Measurements from ENCODE around the gene SCN1B.

SCN1B gene

DNA sequence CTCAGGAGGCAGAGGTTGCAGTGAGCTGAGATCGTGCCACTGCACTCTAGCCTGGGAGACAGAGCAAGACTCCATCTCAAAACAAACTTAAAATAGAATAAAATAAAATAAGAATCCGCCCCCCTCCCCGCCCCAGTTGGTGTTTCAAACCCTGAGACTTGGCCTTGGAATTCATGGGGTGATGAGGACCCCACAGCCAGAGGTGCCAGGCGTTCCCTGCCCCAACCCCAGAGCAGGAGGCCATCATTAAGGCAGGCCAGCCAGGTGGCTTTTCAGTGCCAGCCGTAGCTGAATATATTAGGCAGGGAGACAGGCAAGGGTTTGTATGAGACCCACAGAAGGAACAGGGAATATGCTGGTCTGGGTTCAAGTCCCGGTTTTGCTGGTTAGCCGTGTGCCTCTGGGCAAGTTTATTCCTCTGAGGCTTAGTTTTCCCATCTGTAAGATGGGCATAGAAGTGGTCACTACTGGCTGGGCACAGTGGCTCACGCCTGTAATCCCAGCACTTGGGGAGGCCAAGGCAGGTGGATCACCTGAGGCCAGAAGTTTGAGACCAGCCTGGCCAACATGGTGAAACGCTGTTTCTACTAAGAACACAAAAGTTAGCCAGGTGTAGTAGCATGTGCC lies 23.5 kb downstream of the SCN1B start:
- no peak for DNase-seq (ENCODE audit: low read depth)

DNA sequence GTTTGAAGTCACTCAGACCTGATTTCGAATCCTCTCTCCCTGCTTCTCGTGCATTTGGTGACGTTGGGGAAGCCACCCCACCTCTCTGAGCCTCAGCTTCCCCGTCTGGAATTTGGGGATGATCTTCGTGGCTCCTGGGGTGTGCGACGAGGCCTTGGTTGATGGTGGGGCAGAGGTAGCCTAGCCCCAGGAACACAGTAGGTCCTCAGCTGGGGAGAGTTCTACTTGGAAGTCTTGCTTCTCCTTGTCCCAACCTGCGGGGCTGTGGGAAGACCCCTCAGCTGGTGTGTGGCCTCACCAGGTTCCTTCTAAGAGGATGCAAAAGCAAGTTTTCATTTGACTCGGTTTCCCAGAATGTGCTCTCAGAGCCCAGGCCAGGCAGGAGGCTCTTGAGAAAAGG lies 24.4 kb downstream of the SCN1B start:
- no peak for DNase-seq (ENCODE audit: low read depth)

DNA sequence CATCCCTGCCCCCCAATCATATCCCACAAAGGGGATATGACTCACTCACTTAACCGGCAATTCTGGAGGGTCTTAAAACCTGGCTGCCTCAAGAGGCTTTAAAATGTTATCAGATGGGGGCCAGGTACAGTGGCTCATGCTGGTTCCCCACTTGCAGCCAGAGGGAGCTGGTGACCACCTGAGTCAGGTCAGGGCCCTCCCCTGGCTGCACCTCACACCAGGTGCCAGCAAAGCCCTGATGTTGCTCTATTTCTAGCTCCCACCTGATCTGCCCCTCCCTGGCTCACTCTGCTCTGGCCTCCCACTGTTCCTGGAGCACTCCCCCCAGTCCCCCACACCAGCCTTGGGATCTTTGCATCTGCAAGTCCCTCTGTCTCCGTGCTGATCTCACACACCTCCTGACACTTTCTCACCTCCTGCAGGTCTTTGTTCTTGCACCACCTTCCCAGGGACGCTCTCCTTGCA lies 25.5 kb downstream of the SCN1B start:
- DNase-seq (ENCODE audit: low read depth) = no peak

DNA sequence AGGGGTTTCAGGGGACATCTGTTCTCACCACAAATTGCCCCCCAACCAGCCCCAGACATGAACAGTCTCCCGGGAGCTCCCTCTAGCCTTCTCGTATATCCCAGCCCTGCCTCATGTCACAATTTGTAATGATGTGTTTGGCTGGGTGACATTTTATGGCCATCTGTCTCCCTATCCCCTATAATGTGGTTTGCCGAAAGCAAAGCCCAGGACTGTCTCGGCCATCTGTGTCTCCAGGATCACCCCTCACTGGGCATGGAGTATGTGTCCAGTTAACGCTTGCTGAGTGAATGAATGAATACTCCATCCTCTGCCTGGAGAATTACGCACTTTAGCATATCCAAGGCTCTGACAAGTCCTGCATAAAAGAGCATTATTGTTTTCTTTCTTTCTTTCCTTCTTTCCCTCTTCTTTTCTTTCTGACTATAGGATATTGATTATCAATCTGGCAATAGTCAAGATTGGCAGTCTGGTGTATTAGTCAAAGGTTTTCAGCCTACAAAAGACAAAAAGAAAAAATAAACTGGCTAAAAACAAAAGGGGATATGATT lies 26.3 kb downstream of the SCN1B start:
- no peak for DNase-seq (ENCODE audit: low read depth)

DNA sequence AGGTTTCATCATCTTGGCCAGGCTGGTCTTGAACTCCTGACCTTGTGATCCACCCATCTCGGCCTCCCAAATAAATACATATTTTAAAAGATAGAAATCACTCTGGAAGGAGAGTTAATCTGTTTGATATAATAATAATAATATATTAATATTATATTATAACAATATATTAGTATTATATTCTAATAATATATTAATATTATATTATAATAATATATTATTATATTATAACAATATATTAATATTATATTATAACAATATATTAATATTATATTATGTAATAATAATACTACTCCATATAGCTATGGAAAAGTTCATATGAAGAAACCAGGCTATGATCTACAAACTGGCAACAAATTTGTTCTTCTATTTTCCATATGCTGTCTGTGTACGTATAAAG lies 28.1 kb downstream of the SCN1B start:
- no peak for DNase-seq (ENCODE audit: low read depth)

DNA sequence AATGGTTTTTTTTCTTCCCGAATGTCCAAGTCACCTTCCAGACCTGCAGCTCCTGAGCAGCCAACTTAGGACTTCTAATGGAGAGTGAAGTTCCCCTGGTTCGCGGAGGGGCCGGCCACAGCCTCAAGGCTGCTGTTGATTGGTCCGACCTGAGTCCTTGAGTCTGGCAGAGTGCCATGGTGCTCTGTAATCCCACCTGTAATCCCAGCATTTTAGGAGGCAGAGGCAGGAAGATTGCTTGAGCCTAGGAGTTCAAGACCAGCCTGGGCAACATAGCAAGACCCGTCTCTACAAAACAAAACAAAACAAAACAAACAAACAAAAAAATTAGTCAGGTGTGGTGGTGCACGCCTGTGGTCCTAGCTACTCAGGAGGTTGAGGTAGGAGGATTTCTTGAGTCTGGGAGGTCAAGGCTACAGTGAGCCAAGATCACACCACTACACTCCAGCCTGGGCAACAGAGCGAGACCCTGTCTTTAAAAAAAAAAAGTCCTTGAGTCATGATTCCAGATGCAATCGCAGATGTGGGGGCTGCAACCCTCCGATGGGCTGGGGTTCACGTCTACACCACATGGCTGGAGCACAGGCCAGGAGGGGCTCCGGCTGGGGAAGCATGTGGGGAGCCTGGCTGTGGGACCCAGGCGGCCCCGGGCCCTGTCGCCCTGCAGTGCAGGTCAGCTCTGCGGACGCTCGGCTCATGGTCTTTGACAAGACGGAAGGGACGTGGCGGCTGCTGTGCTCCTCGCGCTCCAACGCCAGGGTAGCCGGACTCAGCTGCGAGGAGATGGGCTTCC lies 28.9 kb downstream of the SCN1B start:
- no peak for DNase-seq (ENCODE audit: low read depth)

DNA sequence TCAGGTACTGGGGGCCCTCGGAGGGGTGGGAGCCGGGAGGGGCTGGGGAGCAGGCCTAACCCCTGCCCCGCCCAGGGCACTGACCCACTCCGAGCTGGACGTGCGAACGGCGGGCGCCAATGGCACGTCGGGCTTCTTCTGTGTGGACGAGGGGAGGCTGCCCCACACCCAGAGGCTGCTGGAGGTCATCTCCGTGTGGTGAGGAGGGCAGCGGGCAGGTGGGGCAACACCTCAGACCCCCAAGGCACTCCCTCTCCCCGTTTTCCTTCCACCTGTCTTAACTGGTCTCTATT lies 29.5 kb downstream of the SCN1B start:
- no peak for DNase-seq (ENCODE audit: low read depth)

DNA sequence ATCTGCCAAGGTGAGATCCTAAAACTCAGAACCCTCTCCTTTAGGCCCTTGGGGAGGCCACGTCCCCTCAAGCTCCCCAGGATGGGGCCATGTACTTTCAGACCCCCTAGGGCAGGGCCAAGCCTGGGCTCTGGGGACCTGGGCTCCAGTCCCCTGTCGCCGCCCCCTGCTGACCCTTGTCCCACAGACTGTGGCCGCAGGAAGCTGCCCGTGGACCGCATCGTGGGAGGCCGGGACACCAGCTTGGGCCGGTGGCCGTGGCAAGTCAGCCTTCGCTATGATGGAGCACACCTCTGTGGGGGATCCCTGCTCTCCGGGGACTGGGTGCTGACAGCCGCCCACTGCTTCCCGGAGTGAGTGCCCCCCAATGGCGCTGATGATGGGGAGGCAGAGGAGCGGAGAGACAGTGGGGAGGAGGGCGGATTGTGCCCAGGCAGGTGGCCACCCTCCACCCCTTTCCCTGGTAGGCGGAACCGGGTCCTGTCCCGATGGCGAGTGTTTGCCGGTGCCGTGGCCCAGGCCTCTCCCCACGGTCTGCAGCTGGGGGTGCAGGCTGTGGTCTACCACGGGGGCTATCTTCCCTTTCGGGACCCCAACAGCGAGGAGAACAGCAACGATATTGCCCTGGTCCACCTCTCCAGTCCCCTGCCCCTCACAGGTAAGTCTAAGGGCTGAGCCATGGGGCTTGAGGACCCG lies 30.0 kb downstream of the SCN1B start:
- no peak for DNase-seq (ENCODE audit: low read depth)

DNA sequence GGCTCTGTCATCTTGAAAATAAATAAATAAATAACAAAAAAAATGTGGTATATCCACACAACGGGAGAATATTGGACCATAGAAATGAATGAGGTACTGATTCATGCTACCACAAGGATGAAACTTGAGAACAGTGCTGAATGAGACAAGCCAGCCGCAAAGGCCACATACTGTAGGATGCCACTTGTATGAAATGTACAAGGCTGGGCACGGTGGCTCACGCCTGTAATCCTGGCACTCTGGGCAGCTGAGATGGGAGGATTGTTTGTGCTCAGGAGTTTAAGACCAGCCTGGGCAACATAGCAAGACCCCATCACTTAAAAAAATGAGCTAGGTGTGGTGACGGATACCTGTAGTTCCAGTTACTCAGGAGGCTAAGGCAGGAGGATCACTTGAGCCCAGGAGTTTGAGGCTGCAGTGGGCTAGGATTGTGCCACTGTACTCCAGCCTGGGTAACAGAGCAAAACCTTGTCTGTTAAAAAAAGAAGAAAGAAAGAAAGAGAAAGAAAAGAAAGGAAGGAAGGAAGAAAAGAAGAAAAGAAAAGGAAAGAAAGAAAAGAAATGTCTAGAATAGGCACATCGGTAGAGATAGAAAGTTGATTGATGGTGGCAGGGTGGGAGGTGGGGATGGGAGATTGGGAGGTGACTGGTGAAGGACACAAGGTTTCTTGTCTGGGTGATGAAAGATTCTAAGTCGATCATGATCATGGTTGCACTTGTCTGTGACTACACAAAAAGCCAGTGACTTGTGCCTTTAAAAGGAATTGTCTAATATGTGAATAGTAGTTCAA lies 31.5 kb downstream of the SCN1B start:
- DNase-seq (ENCODE audit: low read depth) = peak; percentile 23

DNA sequence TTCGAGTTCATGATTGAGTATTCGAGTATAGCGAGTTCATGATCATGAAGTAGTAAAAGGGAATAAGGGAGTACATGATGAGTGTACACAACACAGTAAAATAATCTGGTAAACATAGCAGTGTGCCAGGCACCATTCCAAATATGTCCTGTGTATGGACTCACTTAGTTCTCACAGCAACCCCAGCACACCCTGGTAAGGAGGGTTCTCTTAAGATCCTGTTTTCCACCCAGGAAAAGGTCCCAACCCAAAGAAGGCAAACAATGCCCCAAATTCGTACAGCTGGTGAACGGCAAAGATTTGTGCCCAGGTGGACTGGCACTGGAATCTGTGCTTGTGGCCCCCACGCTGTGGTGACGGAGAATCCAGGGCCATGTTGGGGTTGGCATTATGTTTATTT lies 32.7 kb downstream of the SCN1B start:
- no peak for DNase-seq (ENCODE audit: low read depth)

DNA sequence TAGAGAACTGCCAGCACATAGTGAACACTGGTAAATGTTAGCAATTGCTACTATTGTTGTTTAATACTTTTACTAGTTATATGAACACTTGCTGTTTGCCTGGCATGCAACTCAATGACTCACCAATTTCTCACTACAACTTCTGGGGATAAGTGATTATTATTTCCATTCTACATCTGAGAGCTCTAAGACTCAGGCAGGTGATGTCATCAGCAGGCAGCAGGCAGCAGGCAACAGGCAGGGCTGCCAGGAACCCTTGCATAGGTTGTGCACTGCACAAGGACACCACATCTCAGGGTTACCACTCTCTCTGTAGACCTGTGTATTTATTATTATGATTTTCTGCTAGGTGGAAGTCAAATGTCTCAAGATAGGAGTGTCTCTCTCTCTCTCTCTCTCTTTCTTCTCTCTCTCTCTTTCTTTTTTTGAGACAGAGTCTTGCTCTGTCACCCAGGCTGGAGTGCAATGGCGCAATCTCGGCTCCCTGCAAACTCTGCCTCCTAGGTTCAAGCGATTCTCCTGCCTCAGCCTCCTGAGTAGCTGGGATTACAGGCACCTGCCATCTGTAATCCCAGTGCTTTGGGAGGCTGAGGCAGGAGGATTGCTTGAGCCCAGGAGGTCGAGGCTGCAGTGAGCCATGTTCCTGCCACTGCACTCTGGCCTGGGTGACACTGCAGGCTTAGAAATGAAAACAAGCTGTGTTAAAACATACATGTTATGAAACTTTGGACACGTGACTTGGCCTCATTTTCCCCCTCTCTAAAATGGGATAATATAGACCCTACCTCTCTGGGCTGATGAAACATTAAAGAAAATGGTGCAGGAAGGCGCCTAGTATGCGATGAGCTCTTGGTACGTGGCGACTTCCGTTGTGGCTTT lies 33.9 kb downstream of the SCN1B start:
- DNase-seq (ENCODE audit: low read depth) = peak; percentile 87

DNA sequence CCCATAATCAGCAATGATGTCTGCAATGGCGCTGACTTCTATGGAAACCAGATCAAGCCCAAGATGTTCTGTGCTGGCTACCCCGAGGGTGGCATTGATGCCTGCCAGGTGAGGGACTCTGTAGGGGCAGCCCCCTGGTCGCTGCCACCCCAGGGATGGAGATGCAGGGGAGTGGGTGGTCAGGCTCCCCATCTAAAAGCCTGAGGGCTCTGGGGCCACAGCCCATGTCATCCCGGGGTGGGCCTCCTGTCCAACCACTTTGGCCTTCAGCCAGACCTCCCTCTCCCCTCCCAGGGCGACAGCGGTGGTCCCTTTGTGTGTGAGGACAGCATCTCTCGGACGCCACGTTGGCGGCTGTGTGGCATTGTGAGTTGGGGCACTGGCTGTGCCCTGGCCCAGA lies 35.3 kb downstream of the SCN1B start:
- DNase-seq (ENCODE audit: low read depth) = no peak

DNA sequence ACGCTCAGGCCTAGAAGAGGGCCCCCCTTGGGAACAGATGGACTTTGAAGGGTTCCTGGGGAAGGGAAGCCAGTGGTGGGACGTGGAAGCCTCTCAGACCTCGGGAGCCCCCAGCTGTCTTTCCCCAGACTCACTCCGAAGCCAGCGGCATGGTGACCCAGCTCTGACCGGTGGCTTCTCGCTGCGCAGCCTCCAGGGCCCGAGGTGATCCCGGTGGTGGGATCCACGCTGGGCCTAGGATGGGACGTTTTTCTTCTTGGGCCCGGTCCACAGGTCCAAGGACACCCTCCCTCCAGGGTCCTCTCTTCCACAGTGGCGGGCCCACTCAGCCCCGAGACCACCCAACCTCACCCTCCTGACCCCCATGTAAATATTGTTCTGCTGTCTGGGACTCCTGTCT lies 35.9 kb downstream of the SCN1B start:
- DNase-seq (ENCODE audit: low read depth) = no peak

DNA sequence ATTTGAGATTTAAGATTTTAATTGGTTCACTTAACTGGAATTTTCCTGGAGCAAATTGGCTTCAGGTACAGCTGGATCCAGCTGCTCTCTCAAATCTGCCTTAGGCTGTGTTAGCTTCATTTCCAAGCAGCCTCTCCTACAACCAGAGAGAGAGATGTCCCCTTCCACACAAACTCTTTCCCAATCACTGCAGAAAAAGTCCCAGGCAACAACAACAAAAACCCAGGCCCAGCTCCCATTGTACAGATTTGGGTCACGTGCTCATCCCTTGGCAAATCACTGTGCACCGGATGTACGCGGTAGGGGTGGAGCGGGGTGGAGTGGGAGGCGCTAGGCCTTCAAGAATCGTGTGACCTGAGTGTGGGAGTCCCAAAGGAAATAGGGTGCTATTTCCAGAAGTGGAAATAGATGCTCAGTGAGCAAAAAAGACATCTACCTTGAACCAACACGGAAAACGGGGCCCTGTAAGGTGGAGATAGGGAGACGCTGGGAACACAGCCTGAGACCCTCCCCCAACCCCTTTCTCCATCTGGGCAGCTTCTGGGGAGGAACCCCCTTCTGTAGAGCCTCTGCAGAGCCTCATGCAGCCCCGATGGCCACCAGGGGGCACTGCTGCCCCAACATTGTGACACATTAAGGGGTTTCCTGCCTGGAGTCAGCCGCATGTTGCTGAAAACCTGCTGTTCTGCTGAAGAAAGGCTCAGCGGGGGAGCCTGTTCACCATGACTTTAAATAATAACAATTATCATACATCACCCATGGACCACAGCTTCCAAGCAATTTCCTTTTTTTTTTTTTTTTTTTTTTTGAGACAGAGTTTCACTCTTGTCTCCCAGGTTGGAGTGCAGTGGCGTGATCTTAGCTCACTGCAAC lies 36.7 kb downstream of the SCN1B start:
- peak; percentile 80 for DNase-seq (ENCODE audit: low read depth)

DNA sequence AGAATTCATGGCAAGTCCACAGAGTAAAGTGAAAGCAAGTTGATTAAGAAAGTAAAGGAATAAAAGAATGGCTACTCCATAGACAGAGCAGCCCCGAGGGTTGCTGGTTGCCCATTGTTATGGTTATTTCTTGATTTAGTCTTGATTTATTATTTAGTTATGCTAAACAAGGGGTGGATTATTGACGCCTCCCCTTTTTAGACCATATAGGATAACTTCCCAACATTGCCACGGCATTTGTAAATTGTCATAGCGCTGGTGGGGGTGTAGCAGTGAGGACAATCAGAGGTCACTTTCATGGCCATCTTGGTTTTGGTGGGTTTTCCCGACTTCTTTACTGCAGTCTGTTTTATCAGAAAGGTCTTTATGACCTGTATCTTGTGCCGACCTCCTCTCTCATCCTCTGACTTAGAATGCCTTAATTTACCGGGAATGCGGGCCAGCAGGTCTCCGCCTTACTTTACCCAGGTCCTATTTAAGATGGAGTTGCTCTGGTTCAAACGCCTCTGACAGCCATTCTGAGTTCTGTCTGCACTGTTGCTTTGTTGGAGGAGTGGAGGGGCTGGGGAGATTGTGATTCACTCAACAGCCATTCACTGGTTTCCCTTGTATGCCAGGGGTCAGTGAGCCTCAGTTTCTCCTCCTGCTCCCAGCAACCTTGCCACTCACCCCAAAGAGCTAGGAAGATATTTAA lies 38.8 kb downstream of the SCN1B start:
- no peak for DNase-seq (ENCODE audit: low read depth)

DNA sequence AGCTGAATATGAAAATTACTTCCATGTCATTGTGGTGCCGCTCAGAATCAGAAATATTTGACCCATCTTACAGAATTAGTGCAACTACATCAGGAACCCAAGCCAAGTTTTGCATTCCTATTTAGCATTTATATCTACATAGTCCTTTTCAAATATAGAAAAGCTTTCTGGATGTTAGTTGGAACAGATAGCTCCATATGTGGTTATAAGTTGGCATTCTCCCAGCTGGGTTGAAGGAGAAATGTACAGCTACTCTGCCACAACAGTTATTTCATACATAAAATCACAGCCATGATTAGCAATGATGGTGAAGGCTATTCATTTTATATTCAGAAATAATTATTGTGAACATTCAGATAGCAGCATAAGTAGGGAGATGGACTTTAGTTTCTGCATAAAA lies 39.4 kb downstream of the SCN1B start:
- DNase-seq (ENCODE audit: low read depth) = peak; percentile 6

DNA sequence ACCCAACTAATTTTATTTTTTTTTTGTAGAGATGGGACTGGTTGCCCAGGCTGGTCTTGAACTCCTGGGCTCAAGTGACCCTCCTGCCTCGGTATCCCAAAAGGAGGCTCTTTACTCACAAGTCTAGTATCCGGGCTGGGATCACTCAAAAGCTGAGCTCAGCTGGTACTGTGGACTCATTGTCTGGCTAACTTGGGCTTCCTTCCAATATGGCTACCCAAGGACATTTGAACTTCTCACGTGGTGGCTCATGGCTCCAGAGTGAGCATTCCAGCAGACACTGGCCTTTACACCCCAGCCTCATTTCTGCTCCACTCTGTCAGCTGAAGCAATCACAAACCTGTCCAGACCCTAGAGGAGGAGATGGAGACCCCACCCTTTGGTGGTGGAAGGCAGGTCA lies 40.2 kb downstream of the SCN1B start:
- no peak for DNase-seq (ENCODE audit: low read depth)

DNA sequence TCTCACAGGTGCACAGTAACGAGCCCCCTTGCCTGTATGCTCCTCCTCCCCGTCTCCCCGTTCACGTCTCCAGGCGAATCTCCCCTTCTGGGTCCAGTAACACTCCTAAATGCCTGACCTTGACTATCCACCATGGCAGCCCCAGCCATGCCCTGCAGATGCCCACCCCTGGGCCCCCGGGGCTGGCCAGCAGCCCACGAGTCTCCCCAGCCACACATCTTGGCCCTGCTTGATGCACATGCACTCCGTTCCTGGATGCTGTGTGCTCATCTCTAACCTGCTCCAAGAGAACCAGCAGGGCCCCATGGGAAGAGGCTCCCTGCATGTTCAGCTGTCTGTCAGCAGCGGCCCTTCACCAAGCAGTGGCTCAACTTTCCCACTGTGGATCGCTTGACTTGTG lies 43.2 kb downstream of the SCN1B start:
- DNase-seq (ENCODE audit: low read depth) = no peak

DNA sequence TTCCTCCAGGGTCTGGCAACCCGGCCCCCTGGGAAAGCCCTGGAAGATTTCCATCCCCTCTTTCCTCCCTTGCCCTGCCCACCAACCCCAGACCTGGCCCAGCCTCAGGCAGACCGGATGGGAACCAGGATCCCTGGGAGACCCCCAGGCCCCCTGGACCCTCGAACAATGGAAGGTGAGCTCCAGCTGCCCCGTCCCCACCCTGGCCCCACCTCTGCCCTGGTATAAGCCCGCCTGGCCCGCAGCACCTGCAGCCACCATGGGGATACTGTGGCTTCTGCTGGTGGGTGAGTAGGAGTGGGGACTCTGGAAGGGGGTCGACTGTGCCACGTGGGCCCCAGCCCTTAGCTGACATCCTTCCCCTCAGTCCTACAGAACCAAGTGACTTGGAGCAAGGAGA lies 43.7 kb downstream of the SCN1B start:
- no peak for DNase-seq (ENCODE audit: low read depth)
